ENCODE data around the gene RHBDD2.
"Not testable (repeated sequence)": the region's sequence is repeated elsewhere in the genome, so short reads cannot be mapped to it uniquely, and the experiment has no call there.

Gene RHBDD2

DNA sequence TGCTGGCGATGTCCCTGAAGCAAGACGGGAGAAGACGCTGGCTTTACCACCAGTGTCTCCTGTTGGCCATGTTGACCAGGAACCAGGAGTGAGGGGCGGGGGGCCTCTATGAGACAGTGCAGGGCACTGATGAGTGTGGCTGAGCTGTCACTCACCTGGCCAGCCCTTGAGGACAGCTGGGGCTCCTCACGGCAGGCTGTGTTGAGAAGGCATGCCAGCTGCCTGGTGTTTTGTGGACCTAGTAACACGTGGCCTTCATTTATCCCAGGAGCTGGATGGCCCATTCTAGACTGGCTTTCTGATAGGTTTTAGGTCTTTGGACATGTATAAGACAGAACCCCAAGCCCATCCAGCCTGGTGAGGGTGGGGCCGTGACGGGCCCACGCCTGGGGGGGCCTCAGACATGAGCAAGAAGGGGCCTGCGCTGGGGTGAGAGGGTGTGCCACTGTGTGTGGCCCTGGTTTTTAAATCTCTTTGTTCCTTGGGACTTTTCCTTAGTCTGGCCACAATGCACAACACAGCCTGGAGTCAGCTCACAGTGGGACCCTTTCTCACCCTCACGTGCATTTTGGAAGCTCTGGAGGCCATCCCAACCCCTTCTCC, 10.5 kb downstream of the RHBDD2 start:
- DNase-seq = no peak

DNA sequence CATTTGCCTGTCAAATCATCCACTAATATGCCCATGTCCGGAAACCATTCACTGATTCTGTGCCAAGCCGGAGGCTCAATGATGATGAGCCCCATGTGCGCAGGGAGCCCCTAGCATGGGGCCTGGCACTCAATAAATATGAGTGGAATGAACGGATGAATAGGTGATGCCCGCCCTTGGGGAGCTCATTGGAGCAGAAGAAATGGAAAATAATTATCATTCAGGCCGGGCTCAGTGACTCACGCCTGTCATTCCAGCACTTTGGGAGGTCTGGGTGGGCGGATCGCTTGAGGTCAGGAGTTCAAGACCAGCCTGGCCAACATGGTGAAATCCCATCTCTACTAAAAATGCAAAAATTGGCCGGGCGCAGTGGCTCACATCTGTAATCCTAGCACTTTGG, 11.0 kb downstream of the RHBDD2 start:
- DNase-seq = peak; percentile 27

DNA sequence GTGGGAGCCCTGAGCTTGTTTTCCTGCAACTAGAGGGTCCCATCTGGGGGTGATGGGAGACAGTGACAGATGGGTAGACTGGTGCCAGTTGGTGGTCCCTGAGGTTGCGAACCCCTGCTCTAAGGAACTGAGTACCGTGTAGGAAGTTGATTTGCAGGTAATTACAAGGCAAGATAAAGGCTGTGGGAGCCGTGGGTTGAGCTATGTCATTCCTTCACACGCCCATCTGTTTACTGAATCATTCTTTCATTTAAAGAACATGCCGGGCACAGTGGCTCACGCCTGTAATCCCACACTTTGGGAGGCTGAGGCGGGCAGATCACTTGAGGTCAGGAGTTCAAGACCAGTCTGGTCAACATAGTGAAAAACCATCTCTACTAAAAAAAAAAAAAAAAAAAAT, 12.4 kb downstream of the RHBDD2 start:
- not testable (repeated sequence) for DNase-seq

DNA sequence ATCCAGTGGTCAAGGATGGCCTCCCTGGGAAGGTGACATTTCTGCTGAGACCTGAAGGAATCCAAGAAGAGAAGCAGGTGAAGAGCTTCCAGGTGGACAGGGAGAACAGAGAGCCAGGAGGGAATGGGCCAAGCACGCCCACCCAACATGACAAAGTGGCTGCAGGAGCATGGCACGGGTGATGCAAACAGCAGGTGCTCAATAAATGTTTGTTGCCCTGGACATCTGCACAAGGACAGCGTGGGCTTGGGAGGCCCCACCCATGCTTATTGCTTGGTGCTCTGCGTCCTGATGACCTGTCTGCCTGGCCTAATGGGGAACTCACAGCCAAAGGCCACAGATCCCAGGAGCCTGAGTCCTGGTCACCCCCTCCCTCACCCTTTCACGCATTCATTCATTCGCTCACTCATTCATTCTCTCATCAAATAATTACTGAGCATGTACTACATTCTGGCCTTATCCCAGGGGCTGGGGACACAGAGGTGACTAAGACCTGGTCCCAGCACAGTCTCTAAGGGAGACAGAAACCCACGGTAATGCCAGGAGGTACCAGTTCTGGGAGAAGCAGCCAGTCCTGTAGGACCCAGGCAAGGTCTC, 13.1 kb downstream of the RHBDD2 start:
- no peak for DNase-seq

DNA sequence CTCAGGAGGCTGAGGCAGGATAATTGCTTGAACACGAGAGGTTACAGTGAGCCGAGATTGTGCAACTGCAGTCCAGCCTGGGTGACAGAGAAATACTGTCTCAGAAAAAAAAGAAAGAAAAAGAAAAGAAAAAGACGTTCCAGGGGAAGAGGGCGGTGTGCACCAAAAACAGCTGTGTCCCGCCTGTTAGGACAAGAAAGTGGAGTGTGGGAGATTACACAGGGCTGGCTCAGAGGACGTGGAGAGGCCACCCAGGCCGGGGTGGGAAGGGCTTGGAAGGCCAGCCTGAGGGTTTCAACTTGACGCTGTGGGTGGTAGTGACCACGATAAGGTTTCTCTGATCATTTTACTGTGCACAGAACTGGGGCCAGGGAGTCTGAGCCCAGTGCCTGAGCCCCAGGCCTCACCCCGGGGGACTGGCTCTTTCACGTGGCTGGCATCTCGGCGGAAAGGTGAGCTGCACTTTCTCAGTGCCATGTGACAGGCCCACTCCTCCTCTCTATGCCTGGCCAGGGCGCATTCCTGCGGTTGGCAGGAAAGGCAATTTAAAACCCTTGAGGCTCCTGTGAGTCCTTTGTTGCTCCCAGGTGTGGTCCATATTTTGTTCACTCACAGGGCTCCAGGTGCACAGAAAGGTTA, 13.9 kb downstream of the RHBDD2 start:
- DNase-seq = no peak

DNA sequence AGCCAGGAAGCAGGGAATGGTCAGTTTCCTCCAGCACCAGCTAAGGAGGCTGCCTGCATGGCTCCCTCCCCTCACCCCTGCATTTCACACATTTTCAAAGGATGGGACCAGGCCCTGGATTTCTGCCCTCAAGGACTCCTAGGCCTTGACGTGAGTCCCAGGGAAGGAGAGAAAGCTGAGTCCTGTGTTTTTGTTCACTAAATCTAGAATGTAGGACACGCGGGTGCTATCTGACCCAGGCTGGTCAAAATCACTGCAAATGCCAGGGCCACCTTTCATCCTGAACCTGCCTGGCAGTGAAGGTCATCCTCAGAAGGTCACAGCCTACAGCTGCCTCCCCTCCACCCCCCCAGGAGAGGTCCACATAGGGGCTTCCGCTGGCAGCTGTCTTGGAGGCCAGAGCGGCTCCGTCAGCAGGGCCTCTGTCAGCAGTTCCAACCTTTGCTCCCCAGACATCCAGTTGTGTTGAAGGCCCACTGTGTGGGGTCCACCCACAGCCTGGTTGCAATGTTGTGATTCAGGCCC, 18.0 kb downstream of the RHBDD2 start:
- DNase-seq = no peak

DNA sequence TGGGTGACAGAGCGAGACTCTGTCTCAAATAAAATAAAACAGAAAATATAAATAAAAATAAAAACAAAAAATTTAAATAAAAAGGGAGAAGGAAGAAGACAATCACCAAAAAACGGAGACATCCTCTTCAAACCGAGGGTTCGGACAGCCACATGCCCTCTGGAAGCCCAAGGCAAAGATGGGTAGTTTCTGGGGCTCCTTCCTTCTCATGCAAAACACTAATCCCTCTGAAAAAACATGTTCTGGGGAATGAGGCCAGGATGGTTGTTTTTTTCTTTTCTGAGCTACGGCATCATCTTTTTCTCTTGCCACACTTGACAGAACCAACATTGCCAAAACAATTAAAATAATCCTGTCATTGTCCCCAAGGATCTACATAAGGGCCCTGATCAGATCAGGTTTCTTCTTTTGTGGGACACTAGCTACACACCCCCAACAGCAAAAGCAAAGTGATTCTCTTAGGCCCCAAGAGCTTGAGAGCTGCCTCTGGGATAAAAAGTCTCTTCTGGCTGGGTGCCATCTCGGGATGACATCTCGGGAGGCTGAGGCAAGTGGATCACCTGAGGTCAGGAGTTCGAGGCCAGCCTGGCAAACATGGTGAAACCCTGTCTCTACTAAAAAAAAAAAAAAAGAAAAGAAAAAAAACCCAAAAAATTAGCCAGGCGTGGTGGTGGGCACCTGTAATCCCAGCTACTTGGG, 21.9 kb downstream of the RHBDD2 start:
- DNase-seq = no peak

DNA sequence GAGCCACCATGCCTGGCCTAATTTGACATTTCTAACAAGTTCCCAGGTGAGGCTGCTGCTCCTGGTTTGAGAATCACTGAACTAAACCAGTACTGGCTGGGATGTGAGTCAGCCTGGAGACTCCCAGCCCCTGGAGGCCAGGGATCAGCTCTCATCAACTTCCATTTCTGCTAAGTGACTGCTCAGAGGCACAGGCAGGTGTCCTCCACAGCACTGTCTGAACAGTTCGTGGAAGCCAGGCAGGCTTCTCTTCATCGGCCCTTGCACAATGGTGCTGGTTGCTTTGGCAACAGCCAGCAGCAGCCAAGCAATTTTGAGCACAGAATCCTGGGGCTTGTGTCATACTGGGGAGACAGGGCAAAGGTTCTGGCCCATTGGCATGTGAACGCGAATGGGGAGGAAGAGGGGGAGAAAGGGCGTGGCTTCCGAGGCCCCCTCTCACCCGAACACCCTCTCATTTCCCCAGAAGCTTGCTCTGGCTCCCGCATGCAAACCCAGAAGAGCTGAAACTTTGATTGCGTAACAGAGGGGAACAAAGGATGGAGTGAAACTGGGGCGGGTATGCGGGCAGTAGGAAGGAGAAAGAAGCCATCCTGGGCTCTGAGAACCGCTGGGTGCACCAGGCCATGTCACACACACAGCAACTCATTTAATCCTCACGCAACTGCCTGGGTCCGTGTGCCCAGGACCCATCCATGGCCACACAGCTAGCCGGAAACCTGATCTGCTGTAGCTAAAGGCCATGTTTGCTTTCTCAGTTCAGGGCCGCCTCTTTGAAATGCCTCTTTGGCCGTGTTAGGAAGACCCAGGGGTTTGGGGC, 27.2 kb downstream of the RHBDD2 start:
- no peak for DNase-seq

DNA sequence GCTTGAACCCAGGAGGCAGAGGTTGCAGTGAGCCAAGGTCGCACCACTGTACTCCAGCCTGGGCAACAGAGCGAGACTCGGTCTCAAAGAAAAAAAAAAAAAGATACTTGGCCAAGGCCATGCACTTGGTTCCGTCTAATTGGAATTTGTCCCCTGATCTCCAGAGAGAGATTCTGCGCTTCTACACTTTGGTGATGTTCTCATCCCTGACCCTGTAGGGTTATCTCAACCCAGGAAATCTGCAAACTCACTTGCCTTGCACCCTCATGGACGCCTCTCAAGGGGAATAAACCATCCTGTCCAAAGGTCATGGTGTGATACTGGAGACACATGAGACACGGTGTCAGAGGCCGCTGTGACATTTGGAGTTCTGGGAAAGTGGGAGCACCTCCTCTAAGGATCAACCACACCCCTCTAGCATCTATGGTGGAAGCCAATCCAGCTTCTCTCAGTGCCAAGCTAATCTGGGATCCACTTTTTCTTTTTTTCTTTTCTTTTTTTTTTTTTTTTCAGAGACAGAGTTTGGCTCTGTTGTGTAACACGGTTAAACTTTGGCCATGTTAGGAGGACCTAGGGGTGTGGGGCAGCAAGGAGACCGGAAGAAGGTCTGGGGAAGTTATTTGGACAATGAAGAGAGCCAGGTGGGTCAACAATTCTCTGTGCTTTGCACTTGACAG, 28.3 kb downstream of the RHBDD2 start:
- no peak for DNase-seq

DNA sequence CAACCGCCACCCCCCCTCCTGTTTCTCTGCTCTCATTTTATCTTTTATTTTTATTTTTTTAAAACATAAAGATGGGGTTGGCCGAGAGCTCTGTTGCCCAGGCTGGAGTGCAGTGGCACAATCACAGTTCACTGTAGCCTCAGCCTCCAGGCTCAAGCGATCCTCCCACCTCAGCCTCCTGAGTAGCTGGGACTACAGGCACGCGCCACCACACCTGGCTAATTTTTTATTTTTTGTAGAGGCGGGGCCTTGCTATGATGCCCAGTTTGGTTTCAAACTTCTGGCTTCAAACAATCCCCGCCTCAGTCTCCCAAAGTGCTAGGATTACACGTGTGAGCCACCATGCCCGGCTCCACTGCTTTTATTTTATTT, 28.8 kb downstream of the RHBDD2 start:
- not testable (repeated sequence) for DNase-seq

DNA sequence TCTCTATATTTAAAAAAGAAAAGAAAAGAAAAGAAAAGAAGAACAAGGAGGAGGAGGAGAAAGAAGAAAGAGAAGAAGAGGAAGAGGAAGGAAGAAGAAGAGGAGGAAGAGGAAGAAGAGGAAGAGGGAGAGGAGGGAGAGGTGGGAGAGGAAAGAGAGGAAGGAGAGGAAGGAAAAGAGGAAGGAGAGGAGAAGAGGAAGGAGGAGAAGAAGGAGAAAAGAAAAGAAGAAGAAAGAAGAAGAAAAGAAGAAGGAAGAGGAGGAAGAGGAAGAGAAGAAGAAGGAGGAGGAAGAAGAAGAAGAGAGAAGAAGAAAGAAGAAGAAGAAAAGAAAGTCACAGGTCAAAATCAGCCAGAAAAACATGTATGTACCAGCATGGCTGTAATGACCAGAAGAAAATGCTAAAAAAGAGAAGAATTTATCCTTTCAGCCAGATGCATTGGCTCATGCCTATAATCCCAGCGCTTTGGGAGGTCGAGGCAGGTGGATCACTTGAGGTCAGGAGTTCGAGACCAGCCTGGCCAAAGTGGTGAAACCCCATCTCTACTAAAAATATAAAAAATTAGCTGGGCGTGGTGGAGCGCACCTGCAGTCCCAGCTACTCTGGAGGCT, 30.8 kb downstream of the RHBDD2 start:
- no peak for DNase-seq

DNA sequence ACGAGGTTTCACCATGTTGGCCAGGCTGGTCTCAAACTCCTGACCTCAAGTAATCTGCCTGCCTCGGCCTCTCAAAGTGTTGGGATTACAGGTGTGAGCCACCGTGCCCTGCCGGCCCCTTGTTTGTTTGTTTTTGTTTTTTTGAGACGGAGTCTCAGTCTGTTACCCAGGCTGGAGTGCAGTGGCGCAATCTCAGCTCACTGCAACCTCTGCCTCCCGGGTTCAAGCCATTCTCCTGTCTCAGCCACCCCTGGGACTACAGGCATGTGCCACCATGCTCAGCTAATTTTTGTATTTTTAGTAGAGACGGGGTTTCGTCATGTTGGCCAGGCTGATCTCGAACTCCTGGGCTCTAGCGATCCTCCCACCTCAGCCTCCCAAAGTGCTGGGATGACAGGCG, 32.4 kb downstream of the RHBDD2 start:
- not testable (repeated sequence) for DNase-seq

DNA sequence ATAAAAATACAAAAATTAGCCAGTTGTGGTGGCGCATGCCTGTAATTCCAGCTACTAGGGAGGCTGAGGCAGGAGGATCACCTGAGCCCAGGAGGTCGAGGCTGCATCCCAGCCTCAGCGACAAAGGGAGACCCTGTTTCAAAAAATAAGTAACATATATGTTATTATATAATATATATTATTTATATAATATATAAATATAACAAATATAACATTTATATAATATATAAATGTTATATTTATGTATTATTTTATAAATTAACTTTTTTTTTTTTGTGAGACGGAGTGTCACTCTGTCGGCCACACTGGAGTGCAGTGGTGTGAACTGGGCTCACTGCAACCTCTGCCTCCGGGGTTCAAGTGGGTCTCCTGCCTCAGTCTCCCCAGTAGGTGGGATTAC, 34.6 kb downstream of the RHBDD2 start:
- DNase-seq = no peak

DNA sequence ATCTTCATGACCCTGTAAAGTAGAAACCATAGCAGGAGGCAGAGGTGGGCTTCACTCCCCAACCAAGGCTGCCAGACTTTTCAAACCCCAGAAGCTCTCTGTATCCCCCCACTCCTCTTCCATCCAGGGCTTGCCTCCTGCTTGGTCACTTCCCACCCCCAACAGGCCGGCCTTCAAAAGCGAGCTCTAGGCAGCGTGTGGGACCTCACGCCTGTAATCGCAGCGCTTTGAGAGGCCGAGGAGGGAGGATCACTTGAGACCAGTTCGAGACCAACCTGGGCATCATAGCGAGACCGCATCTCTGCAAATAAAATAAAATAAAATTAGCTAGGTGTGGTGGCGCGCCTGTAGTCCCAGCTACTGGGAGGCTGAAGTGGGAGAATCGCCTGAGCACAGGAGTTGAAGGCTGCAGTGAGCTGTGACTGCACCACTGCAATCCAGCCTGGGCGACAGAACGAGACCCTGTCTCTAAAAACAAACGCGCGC, 35.4 kb downstream of the RHBDD2 start:
- no peak for DNase-seq

DNA sequence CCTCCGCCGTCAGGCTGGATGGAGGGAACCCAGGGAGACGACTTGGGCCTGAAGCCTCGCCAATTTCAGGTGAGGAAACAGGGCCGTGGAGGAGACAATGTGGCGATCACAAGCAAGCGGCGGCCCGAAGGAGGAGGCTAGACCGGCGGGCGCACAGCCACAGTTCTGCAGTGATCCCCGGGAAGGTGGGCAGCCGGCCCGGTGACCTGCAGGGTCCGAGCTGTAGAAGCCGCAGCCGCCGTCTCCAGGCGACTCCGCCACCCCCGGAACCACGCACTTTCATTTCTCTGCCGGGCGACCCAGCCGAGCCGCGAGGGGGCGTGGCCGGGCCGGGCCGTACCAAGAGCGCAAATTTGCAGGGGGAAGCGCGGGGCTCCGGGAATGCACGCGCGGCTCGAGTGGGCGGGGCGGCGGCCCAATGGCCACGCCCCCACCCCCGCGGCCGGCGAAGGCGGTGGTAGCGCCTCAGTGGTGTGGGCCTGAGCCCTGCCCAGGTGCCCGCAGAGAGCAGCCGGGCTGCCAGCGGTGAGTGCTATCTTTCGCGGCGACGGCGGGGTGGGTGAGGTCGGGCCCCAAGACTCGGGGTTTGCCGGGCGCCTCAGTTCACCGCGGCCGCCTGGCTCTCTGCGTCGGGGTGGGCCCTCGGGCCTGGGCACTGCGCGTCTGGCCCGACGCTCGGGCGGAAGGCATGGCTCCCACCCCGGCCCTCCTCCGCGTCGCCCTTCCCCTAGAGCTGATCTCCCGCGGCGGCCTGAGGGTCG, 36.0 kb downstream of the RHBDD2 start, which contains the start of gene POR:
TSS of gene POR (plus strand) at position 501 of the 761 bp plus-strand sequence. CDS start 38,847 bp downstream, outside the sequence.
- peak; percentile 96 for DNase-seq

DNA sequence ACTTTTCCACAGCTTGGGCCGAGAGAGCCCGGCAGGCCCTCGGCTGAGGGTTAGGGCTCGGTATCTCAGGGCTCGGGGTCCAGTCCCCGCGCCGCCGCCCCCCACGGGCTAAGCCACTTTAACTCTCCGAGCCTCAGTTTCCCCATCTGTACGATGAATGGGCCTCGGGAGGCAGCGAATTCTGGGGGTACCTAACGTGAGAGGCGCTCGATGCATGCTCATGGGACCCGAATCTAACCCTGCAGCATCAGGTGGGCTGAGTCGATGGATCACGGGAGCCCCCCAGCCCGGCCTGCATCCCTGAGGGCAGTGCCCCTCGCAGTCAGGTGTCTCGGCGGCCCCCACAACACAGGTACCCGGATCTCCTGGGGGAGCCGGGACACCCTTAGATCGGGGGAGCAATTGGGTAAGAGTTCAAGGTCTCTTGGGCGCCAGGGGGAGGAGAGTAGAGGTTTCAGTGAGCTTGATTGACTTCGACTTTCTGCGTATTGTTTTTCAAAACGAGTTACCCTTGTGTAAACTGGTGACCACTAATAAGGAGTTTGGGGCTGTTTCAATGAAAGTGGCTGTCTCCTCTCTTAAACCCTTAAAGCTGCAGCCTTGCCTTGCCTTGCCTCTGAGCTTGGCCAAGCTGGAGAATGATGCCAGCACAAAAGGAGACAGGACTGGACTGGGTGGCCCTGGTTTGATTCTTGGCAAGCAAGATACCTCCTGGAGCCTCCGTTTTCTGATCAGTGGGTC, 36.8 kb downstream of the RHBDD2 start:
- DNase-seq = peak; percentile 15

DNA sequence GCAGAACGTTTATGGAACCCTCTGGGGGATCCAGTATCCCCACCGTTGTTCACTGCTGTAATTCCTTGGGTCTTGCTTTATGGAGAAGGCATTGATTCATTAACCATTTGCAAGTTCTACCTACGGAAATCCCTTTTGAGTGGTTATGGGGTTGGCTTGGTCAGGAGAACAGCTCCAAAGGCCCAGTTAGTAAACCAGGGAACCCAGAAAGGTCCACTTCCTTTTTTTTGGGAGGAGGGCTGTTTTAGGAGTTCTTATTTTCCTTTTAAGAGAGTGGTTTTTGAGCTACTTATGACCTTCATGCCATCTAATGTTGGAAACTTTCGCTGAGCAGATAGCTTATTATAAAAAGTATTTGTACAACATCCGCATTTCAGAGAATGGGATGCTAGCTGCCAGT, 37.4 kb downstream of the RHBDD2 start:
- DNase-seq = no peak

DNA sequence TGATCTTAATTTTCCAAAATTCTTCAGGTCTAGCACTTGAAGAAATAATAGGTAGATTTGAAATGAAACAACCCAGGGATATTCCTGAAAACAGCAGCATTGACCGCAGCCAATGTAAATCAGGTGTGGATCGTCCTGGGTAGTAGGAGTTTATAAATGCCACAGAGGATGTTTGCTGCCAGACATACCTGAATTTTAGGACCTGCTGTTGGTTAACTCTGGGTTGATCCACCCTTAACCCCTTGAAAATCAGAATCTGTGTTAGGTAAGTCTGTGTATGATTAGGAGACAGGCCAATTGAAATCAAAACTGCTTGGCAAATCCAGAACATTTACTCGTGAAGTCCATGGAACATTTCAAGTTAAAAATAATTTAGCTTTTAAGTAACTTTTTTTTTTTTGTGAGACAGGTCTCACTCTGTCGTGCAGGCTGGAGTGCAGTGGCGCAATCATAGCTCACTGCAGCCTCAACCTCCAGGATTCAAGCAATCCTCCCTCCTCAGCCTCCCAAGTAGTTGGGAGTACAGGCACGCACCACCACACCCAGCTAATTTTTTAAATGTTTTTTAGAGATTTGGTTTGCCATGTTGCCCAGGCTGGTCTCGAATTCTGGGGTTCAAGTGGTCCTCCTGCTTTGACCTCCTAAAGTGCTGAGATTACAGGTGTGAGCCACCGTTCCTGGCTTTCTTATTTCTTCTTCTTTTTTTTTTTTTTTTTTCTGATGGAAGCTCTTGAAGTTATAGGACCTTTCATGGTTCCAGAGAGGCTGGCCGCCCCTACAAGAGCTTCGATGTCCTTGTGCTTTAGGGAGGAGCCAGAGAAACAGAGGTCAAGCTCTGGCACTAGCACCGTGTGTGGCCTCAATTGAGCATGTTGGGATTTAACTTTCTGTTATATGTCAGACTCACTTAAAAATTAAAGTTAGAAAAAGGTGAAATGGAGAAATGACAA, 38.1 kb downstream of the RHBDD2 start:
- no peak for DNase-seq

All from activated CD4-positive, alpha-beta T cell treated with anti-CD3 and anti-CD28 coated beads for 48 hours (primary cell).